Gastroesophageal sphincter (tissue), 2 donors: ENCODE measurements around the gene OR52B6.

Source experiments
- EP300 ChIP-seq: sonication (generic); formaldehyde crosslinking; IDR thresholded peaks from one replicate; pipeline ENCODE4 v1.6.1; 2017; ENCODE audit warnings: antibody characterized with exemption, mild to moderate bottlenecking
- POLR2AphosphoS5 ChIP-seq: sonication (generic); formaldehyde crosslinking; IDR thresholded peaks from one replicate; pipeline ENCODE4 v1.6.1; 2017; ENCODE audit warnings: antibody characterized with exemption

- TF ChIP-seq EP300 (no peak), POLR2AphosphoS5 (peak; percentile 70)
Measured at GRCh38 chr11:5620651-5621521, 40.2 kb downstream of the OR52B6 start.
